Liver (tissue), 9 donors: Measurements from ENCODE around the gene CCAR1. TPM values are rescaled to one million over a fixed set of nuclear protein-coding genes. Genes with fewer than 3 reads are reported as not detected.

Experiments used
- DNase-seq: peaks from one replicate; pipeline ENCODE4 v3.0.0-alpha.2; 2017; ENCODE audit warnings: low spot score
- H3K27ac ChIP-seq, 2 donors: one replicate each; pipeline ENCODE4 v1.7.0; 2013; ENCODE audit warnings: inconsistent platforms in 2 of 2, low read length in 2 of 2, control low read depth in 1 of 2, low read depth in 1 of 2, mild to moderate bottlenecking in 1 of 2
- H3K27me3 ChIP-seq, 4 donors: one replicate each; pipeline versions ENCODE4 v1.6.1 to v1.7.0; 2013; ENCODE audit warnings: low read length in 3 of 4, inconsistent platforms in 1 of 4, mild to moderate bottlenecking in 1 of 4, moderate library complexity in 1 of 4; ENCODE audit not compliant: control insufficient read depth in 4 of 4, insufficient read depth in 4 of 4
- H3K36me3 ChIP-seq, 4 donors: one replicate each; pipeline versions ENCODE4 v1.6.1 to v1.7.0; 2013; ENCODE audit warnings: low read length in 3 of 4, mild to moderate bottlenecking in 3 of 4, low read depth in 1 of 4, moderate library complexity in 1 of 4; ENCODE audit not compliant: control insufficient read depth in 4 of 4, insufficient read depth in 3 of 4
- H3K4me1 ChIP-seq, 4 donors: one replicate each; pipeline versions ENCODE4 v1.6.1 to v1.7.0; 2013; ENCODE audit warnings: low read length in 3 of 4, mild to moderate bottlenecking in 3 of 4, moderate library complexity in 1 of 4; ENCODE audit not compliant: control insufficient read depth in 4 of 4, insufficient read depth in 4 of 4
- H3K4me3 ChIP-seq, 3 donors: one replicate each; pipeline versions ENCODE4 v1.6.1 to v1.7.0; 2013; ENCODE audit warnings: low read length in 3 of 3, control low read depth in 1 of 3, low read depth in 1 of 3, mild to moderate bottlenecking in 1 of 3
- H3K9ac ChIP-seq, 2 donors: one replicate each; pipeline ENCODE4 v1.7.0; 2013; ENCODE audit warnings: low read length in 2 of 2, mild to moderate bottlenecking in 2 of 2, moderate library complexity in 2 of 2, control low read depth in 1 of 2, low read depth in 1 of 2
- H3K9me3 ChIP-seq, 4 donors: one replicate each; pipeline versions ENCODE4 v1.6.1 to v1.7.0; 2013; ENCODE audit warnings: low read length in 3 of 4; ENCODE audit not compliant: control insufficient read depth in 4 of 4
- CTCF ChIP-seq: fragments of 150-350 bp; IDR thresholded peaks from 2 replicates; pipeline ENCODE4 v1.5.1; 2017; ENCODE audit warnings: improper control_type of control experiment, low read depth, low read length; ENCODE audit not compliant: missing input control
- EGR1 ChIP-seq, 2 donors: IDR thresholded peaks; 2 replicates each; pipeline ENCODE4 v1.6.1; 2016 to 2018; ENCODE audit warnings: antibody characterized with exemption in 2 of 2, low read depth in 2 of 2
- FOXA1 ChIP-seq: IDR thresholded peaks from 2 replicates; pipeline ENCODE4 v1.6.1; 2016; ENCODE audit warnings: antibody characterized with exemption
- FOXA2 ChIP-seq: IDR thresholded peaks from 2 replicates; pipeline ENCODE4 v1.6.1; 2016; ENCODE audit warnings: antibody characterized with exemption
- GABPA ChIP-seq, 2 donors: IDR thresholded peaks in 1 of 2; conservative IDR thresholded peaks in 1 of 2; 2 replicates each; pipeline ENCODE4 v1.6.1; 2016; ENCODE audit warnings: antibody characterized with exemption in 2 of 2, mild to moderate bottlenecking in 1 of 2, moderate library complexity in 1 of 2
- HNF4A ChIP-seq, 2 donors: conservative IDR thresholded peaks; 2 replicates each; pipeline ENCODE4 v1.6.1; 2016; ENCODE audit warnings: antibody characterized with exemption in 2 of 2, mild to moderate bottlenecking in 2 of 2
- HNF4G ChIP-seq: IDR thresholded peaks from 2 replicates; pipeline ENCODE4 v1.6.1; 2016; ENCODE audit warnings: antibody characterized with exemption
- JUND ChIP-seq, 2 donors: IDR thresholded peaks; 2 replicates each; pipeline ENCODE4 v1.6.1; 2016; ENCODE audit warnings: antibody characterized with exemption in 2 of 2
- NR2F2 ChIP-seq: IDR thresholded peaks from 2 replicates; pipeline ENCODE4 v1.6.1; 2016; ENCODE audit warnings: antibody characterized with exemption
- RAD21 ChIP-seq, 2 donors: IDR thresholded peaks; 2 replicates each; pipeline ENCODE4 v1.6.1; 2016; ENCODE audit warnings: antibody characterized with exemption in 2 of 2, mild to moderate bottlenecking in 2 of 2
- RXRA ChIP-seq, 2 donors: IDR thresholded peaks; 2 replicates each; pipeline ENCODE4 v1.6.1; 2017 to 2018; ENCODE audit warnings: antibody characterized with exemption in 2 of 2, mild to moderate bottlenecking in 1 of 2
- SP1 ChIP-seq: IDR thresholded peaks from 2 replicates; pipeline ENCODE4 v1.6.1; 2018; ENCODE audit warnings: antibody characterized with exemption, mild to moderate bottlenecking
- TAF1 ChIP-seq: conservative IDR thresholded peaks from 2 replicates; pipeline ENCODE4 v1.6.1; 2016; ENCODE audit warnings: antibody characterized with exemption, mild to moderate bottlenecking
- YY1 ChIP-seq: IDR thresholded peaks from 2 replicates; pipeline ENCODE4 v1.6.1; 2016; ENCODE audit warnings: antibody characterized with exemption, mild to moderate bottlenecking
- WGBS: extraction: QIAGEN DNeasy Blood & Tissue Kit; methylation state at CpG from one replicate; pipeline ENCODE4 v1.1.7; 2013; 5-methylcytosine and 5-hydroxymethylcytosine counted together
- polyA plus RNA-seq, 2 donors: library from polyadenylated mRNA; stranded (reverse) in 1 of 2; unstranded in 1 of 2; fragments of 200-250 nt in 1 of 2; fragments of >200 nt in 1 of 2; fragmentation: Nextera tagmentation in 1 of 2; extraction: Ambion mirVana in 1 of 2; gene quantifications; one replicate each; pipeline versions ENCODE4 v1.2.1 to v1.2.3, GENCODE V29; 2013 to 2015
- total RNA-seq, 2 donors: library from RNA; depleted of rRNA; stranded (reverse); fragments of >200 nt; gene quantifications; one replicate each; pipeline ENCODE4 v1.2.3, GENCODE V29; 2014
- TF ChIP-seq, protein P1 (sequence below): IDR thresholded peaks from 2 replicates; pipeline ENCODE4 v1.6.1; 2016; ENCODE audit warnings: antibody characterized with exemption
- TF ChIP-seq, protein P2 (sequence below): IDR thresholded peaks from 2 replicates; pipeline ENCODE4 v1.6.1; 2016; ENCODE audit warnings: antibody characterized with exemption
- TF ChIP-seq, protein P3 (sequence below): IDR thresholded peaks from 2 replicates; pipeline ENCODE4 v1.6.1; 2016; ENCODE audit warnings: antibody characterized with exemption, mild to moderate bottlenecking
- TF ChIP-seq, protein P4 (sequence below): IDR thresholded peaks from 2 replicates; pipeline ENCODE4 v1.6.1; 2016; ENCODE audit warnings: antibody characterized with exemption
- donor health status: healthy.
- donor health status: healthy.
- donor health status: healthy.
- donor health status: healthy.
- donor health status: healthy.

CCAR1 gene
- total and polyA plus RNA-seq, 4 donors: 10.5 to 27.5 (median 19.8) TPM

- no peak for DNase-seq
- no peaks in the 10 kb centered on the region for H3K27me3 ChIP-seq
- 97% methylated on average over 6 of the region's 6 CpGs for WGBS
- no peak overlapping the region for H3K4me3 ChIP-seq
- no peak overlapping the region for H3K9ac ChIP-seq
- H3K4me1 ChIP-seq: no peaks in the 10 kb centered on the region
- no peak overlapping the region for H3K27ac ChIP-seq
- peaks cover 13 to 71% (median 59%) of the 10 kb centered on the region in 4 donors for H3K36me3 ChIP-seq
- H3K9me3 ChIP-seq: no peaks in the 10 kb centered on the region
- no peak for TF ChIP-seq YY1
- TF ChIP-seq SP1: no peak
- TF ChIP-seq HNF4G: no peak
- no peak for TF ChIP-seq EGR1 (IDR thresholded peaks at IDR 0.05; ENCODE audit: low read depth in 2 of 2)
- TF ChIP-seq, protein P1, sequence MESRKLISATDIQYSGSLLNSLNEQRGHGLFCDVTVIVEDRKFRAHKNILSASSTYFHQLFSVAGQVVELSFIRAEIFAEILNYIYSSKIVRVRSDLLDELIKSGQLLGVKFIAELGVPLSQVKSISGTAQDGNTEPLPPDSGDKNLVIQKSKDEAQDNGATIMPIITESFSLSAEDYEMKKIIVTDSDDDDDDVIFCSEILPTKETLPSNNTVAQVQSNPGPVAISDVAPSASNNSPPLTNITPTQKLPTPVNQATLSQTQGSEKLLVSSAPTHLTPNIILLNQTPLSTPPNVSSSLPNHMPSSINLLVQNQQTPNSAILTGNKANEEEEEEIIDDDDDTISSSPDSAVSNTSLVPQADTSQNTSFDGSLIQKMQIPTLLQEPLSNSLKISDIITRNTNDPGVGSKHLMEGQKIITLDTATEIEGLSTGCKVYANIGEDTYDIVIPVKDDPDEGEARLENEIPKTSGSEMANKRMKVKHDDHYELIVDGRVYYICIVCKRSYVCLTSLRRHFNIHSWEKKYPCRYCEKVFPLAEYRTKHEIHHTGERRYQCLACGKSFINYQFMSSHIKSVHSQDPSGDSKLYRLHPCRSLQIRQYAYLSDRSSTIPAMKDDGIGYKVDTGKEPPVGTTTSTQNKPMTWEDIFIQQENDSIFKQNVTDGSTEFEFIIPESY: no peak
- no peak for TF ChIP-seq TAF1
- TF ChIP-seq RXRA (IDR thresholded peaks at IDR 0.05): no peak
- no peak for TF ChIP-seq FOXA1
- no peak for TF ChIP-seq RAD21 (IDR thresholded peaks at IDR 0.05)
- TF ChIP-seq JUND (IDR thresholded peaks at IDR 0.05): no peak
- no peak for TF ChIP-seq GABPA (IDR thresholded peaks at IDR 0.05 in 1 of 2, conservative IDR thresholded peaks at IDR 0.05 in 1 of 2)
- no peak for TF ChIP-seq FOXA2
- TF ChIP-seq NR2F2: no peak
- TF ChIP-seq HNF4A (conservative IDR thresholded peaks at IDR 0.05): no peak
- TF ChIP-seq, protein P2, sequence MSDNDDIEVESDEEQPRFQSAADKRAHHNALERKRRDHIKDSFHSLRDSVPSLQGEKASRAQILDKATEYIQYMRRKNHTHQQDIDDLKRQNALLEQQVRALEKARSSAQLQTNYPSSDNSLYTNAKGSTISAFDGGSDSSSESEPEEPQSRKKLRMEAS: no peak
- TF ChIP-seq CTCF: no peak
- TF ChIP-seq, protein P3, sequence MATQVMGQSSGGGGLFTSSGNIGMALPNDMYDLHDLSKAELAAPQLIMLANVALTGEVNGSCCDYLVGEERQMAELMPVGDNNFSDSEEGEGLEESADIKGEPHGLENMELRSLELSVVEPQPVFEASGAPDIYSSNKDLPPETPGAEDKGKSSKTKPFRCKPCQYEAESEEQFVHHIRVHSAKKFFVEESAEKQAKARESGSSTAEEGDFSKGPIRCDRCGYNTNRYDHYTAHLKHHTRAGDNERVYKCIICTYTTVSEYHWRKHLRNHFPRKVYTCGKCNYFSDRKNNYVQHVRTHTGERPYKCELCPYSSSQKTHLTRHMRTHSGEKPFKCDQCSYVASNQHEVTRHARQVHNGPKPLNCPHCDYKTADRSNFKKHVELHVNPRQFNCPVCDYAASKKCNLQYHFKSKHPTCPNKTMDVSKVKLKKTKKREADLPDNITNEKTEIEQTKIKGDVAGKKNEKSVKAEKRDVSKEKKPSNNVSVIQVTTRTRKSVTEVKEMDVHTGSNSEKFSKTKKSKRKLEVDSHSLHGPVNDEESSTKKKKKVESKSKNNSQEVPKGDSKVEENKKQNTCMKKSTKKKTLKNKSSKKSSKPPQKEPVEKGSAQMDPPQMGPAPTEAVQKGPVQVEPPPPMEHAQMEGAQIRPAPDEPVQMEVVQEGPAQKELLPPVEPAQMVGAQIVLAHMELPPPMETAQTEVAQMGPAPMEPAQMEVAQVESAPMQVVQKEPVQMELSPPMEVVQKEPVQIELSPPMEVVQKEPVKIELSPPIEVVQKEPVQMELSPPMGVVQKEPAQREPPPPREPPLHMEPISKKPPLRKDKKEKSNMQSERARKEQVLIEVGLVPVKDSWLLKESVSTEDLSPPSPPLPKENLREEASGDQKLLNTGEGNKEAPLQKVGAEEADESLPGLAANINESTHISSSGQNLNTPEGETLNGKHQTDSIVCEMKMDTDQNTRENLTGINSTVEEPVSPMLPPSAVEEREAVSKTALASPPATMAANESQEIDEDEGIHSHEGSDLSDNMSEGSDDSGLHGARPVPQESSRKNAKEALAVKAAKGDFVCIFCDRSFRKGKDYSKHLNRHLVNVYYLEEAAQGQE: no peak
- TF ChIP-seq, protein P4, sequence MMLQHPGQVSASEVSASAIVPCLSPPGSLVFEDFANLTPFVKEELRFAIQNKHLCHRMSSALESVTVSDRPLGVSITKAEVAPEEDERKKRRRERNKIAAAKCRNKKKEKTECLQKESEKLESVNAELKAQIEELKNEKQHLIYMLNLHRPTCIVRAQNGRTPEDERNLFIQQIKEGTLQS: no peak
These were observed 38.3 kb downstream of the CCAR1 start for GRCh38 chr10:68759223-68759863.
